Choroid plexus epithelial cell (primary cell): Measurements from ENCODE around the gene LAPTM5.

ENCODE experiments used
- DNase-seq: peaks from one replicate; pipeline ENCODE4 v3.0.0-alpha.2; 2010; ENCODE audit warnings: low read depth
- H3K4me3 ChIP-seq: 2 replicates; pipeline ENCODE4 v1.5.1; 2011; ENCODE audit warnings: low read depth, mild to moderate bottlenecking, control low read depth, low read length, moderate library complexity
- TF ChIP-seq, protein P1 (sequence below): conservative IDR thresholded peaks from 2 replicates; pipeline ENCODE4 v1.5.1; 2011; ENCODE audit warnings: low read depth, mild to moderate bottlenecking, control low read depth, inconsistent platforms, low read length, moderate library complexity

LAPTM5 gene

DNA sequence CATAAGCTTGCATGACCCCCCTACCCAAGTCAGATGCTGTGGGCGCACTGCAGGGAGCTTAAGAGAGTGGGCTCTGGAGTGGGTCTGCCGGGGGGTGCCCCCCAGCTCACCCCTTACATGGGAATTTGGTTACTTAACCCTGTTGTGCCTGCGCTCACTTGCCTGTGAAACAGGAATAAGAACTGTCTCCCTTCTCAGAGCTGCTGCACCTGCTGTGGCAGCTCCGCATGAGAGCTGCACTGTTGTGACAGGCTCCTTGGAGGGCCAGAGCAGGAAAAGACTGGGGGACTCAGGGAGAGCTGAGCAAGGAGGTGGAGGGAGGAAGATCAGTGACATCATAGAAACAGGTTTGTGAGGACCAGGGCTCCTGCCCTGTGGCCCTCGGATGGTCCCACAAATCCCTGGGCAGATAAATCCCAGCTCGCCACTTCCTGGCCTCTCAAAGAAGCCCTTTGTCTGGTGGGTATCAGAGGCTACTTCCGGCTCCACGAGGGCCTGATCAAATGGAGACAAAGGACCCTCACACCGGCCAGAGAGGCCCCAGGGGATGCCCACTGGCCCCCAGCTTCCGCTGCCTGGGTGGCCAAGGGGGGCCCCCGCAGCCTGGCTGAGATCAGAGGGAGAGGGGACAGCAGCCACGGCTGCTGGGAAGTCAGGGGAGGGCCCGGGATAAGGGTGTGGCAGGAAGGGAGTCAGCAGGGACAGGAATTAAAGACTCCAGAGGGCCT, 28.9 kb upstream of the LAPTM5 start:
- no peak overlapping the region for H3K4me3 ChIP-seq
- TF ChIP-seq, protein P1, sequence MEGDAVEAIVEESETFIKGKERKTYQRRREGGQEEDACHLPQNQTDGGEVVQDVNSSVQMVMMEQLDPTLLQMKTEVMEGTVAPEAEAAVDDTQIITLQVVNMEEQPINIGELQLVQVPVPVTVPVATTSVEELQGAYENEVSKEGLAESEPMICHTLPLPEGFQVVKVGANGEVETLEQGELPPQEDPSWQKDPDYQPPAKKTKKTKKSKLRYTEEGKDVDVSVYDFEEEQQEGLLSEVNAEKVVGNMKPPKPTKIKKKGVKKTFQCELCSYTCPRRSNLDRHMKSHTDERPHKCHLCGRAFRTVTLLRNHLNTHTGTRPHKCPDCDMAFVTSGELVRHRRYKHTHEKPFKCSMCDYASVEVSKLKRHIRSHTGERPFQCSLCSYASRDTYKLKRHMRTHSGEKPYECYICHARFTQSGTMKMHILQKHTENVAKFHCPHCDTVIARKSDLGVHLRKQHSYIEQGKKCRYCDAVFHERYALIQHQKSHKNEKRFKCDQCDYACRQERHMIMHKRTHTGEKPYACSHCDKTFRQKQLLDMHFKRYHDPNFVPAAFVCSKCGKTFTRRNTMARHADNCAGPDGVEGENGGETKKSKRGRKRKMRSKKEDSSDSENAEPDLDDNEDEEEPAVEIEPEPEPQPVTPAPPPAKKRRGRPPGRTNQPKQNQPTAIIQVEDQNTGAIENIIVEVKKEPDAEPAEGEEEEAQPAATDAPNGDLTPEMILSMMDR: no peak
- DNase-seq: no peak

DNA sequence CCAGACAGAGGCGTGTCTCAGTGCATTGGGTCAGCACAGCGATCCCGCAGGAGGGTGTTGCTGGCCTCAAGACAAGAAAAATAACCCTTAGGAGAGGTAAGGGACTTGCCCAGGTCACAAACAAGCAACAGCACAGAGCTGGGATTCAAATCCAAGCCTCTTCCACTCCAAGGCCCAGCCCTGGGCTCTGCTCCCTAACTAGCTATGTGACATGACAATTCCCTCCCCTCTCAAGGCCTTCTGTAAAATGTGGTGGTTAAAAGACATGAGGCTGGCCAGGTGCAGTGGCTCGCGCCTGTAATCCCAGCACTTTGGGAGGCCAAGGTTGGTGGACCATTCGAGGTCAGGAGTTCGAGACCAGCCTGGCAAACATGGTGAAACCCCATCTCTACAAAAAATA, 28.1 kb upstream of the LAPTM5 start:
- H3K4me3 ChIP-seq: no peak overlapping the region
- no peak for DNase-seq
- TF ChIP-seq, protein P1: no peak

DNA sequence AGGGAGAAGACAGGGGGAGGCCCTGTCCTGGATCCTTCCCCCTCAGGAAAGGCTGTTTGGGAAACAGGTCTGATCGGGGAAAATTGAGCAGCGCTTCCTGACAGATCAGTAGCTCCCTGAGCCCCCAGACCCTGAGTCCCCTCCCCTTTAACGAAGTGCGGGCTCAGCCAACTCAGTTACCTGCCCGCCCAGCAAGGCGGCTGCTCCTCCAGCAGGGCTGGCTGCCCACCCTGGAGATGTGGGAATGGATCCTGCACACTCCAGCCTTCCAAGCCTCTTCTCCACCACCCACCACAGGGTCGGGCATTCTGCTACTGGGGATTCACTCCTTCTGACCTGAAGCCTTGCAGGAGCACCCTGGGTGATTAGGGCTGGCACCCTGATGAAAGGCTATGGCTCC, 27.6 kb upstream of the LAPTM5 start:
- TF ChIP-seq, protein P1: no peak
- no peak for DNase-seq
- H3K4me3 ChIP-seq: no peak overlapping the region

DNA sequence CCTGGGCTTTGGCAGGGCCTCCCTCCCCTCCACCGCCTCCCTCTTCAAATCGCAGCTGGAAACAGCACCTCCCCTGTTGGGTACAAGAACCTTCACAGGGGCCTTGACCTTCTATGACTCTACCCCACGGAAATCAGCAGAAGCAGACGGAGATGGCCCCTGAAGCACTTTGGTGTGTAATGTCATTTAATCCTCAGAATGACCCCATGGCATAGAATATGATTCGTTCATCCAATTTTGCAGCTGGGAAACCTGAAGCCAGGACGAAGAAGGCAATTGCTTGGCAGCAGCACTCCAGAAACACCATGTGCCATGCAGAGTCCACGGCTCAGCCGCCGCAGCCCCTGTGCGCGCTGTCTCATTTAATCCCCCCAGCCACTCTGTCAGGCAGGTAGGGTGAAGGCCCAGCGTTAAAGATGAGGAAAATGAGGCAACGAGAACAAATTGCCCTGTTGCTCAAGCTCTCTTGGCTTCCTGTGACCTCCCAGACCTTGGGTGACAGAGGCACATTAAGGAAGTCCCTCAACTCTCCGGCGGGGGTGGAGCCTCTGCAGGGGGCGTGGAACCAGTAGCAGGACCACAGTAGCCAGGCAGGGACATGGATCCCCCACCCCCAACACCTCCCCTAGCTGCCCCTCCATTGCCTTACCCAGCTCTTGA, 25.8 kb upstream of the LAPTM5 start:
- TF ChIP-seq, protein P1: no peak
- no peak for DNase-seq
- no peak overlapping the region for H3K4me3 ChIP-seq

DNA sequence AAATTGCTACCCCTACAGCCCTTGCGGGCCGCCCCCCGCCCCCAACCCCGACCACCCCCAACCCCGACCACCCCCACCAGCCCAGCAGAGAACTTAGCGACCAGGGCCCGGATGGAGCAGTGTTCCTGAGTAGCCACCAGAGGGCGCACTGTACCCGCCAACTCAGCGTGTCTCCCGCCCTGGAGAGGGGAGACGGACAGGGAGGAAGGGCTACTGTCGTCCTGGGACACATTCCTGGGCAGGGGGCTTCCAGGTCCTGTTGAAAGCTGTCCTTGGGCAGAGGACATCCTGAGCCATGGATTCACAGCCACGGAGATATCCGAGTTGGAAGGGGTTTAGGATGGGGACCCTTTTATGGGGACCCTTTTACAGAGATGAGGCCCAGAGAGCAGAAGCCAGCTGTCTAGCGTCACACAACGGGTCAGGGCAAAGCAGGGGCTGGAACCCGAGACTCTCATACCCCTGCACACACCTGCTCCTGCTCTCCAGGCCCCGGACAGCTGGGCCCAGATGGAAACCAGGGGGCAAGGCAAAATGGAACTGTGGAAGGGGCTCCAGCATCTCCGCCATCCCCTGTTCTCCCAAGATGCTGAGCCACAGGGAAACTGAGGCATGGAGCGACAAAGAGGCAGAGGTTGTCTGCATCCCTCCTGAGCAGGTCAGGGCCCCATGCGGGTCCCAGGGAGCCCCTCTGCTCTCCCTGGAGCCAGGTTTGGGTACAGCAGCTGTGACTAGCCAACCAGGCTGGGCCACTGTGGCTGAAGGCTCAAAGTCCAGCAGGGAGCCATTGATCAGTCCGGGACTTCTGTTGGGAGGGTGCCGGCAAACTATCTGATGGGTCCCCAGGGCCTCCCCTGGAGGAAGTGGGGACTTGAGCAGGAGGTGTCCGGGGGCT, 25.0 kb upstream of the LAPTM5 start:
- TF ChIP-seq, protein P1: peak; percentile 80
- H3K4me3 ChIP-seq: no peak overlapping the region
- peak; percentile 66 for DNase-seq

DNA sequence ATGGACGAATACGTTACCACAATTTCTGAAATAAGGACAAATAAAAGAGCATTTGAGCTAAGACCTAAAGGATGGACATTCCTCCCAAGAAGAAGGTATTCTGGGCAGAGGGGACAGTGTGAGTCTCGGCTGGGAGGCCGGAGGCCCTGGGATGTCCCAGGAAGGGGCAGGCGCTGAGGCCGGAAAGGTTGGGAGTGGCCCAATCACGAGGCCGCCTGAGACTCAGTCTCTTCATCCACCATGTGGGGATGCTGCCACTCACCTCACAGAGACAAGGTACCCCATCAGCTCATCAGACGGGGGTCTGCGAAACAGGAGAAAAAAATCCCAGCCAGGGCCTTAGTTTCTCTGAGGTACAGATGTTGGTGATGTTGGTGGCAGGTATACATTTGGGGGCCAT, 24.3 kb upstream of the LAPTM5 start:
- DNase-seq: no peak
- TF ChIP-seq, protein P1: no peak

More for the DNA sequence above, 24.3 kb upstream of the LAPTM5 start:
- H3K4me3 ChIP-seq: no peak overlapping the region
